GM06990 (cell line): ENCODE measurements around the gene ADAM12.

ENCODE experiments used
- DNase-seq: peaks from one replicate; pipeline ENCODE4 v3.0.0-alpha.2; 2011; ENCODE audit not compliant: insufficient read length; ENCODE audit errors: extremely low read depth
- H3K27me3 ChIP-seq: replicated peaks from 2 replicates; pipeline ENCODE4 v1.6.0; 2011; ENCODE audit warnings: low read length; ENCODE audit not compliant: control insufficient read depth, insufficient read depth
- H3K36me3 ChIP-seq: 2 replicates; pipeline ENCODE4 v1.5.1; 2011; ENCODE audit warnings: low read length; ENCODE audit not compliant: control insufficient read depth, insufficient read depth
- H3K4me3 ChIP-seq: replicated peaks from 2 replicates; pipeline ENCODE4 v1.5.1; 2011; ENCODE audit warnings: low read depth, mild to moderate bottlenecking, control low read depth, low read length
- CTCF ChIP-seq: IDR thresholded peaks from 2 replicates; pipeline ENCODE4 v1.5.1; 2011; ENCODE audit warnings: low read length, control low read depth, mild to moderate bottlenecking, inconsistent platforms; ENCODE audit not compliant: insufficient read depth, poor library complexity, severe bottlenecking

ADAM12 gene

GRCh38 chr10:126022841-126023240, 365.4 kb downstream of the ADAM12 start:
- H3K27me3 ChIP-seq: no peaks in the 10 kb centered on the region
- no peaks in the 10 kb centered on the region for H3K36me3 ChIP-seq
- no peak overlapping the region for H3K4me3 ChIP-seq
- TF ChIP-seq CTCF: no peak
- DNase-seq: no peak

- no peaks in the 10 kb centered on the region for H3K36me3 ChIP-seq
- no peaks in the 10 kb centered on the region for H3K27me3 ChIP-seq
- H3K4me3 ChIP-seq: no peak overlapping the region
- TF ChIP-seq CTCF: no peak
- DNase-seq: no peak
Observed at GRCh38 chr10:126021833-126022500, 366.3 kb downstream of the ADAM12 start.

- H3K27me3 ChIP-seq: no peaks in the 10 kb centered on the region
- TF ChIP-seq CTCF: no peak
- DNase-seq: no peak
- no peaks in the 10 kb centered on the region for H3K36me3 ChIP-seq
- no peak overlapping the region for H3K4me3 ChIP-seq
Observed at GRCh38 chr10:126017961-126018560, 370.2 kb downstream of the ADAM12 start.

- H3K27me3 ChIP-seq: no peaks in the 10 kb centered on the region
- DNase-seq: no peak
- H3K36me3 ChIP-seq: no peaks in the 10 kb centered on the region
- no peak for TF ChIP-seq CTCF
- H3K4me3 ChIP-seq: no peak overlapping the region
Observed at GRCh38 chr10:126016882-126017281, 371.4 kb downstream of the ADAM12 start.

- TF ChIP-seq CTCF: no peak
- Histone ChIP-seq H3K4me3 (no peak overlapping the region), H3K36me3 (no peaks in the 10 kb centered on the region), H3K27me3 (no peaks in the 10 kb centered on the region)
- DNase-seq: no peak
Observed at GRCh38 chr10:126016156-126016805, 372.0 kb downstream of the ADAM12 start.
